HepG2 (cell line): ENCODE data around the gene AGER. TPM values are rescaled to one million over a fixed set of nuclear protein-coding genes. Genes with fewer than 3 reads are reported as not detected.

Experiments used
- AGO2 ChIP-seq: fragments of 200-400 bp; formaldehyde crosslinking; optimal IDR thresholded peaks from 2 replicates; pipeline ENCODE3; 2017; ENCODE audit warnings: mild to moderate bottlenecking, low read depth, low read length, moderate library complexity
- DRAP1 ChIP-seq: IDR thresholded peaks from 2 replicates; pipeline ENCODE4 v1.6.1; 2016; ENCODE audit warnings: missing genetic modification reagents, missing compliant biosample characterization
- ETV5 ChIP-seq: IDR thresholded peaks from 2 replicates; pipeline ENCODE4 v1.6.1; 2018; ENCODE audit warnings: missing biosample characterization, missing genetic modification reagents, inconsistent platforms, borderline replicate concordance
- GFI1 ChIP-seq: sonication (generic); formaldehyde crosslinking; IDR thresholded peaks from 2 replicates; pipeline ENCODE4 v1.5.0; 2020; ENCODE audit warnings: missing genetic modification reagents, mild to moderate bottlenecking, borderline replicate concordance
- HIC2 ChIP-seq: sonication (generic); formaldehyde crosslinking; IDR thresholded peaks from 2 replicates; pipeline ENCODE4 v1.9.0; 2022; ENCODE audit warnings: low read depth, missing genetic modification reagents
- IKZF4 ChIP-seq: sonication (generic); formaldehyde crosslinking; IDR thresholded peaks from 2 replicates; pipeline ENCODE4 v1.5.1; 2020; ENCODE audit warnings: borderline replicate concordance, mild to moderate bottlenecking, low read depth, missing genetic modification reagents; ENCODE audit errors: not compliant biosample characterization
- NCOA1 ChIP-seq: sonication (generic); formaldehyde crosslinking; IDR thresholded peaks from 2 replicates; pipeline ENCODE4 v1.9.0; 2021; ENCODE audit warnings: missing genetic modification reagents
- PCBP1 ChIP-seq: fragments of 200-400 bp; formaldehyde crosslinking; IDR thresholded peaks from 2 replicates; pipeline ENCODE4 v1.6.1; 2017; ENCODE audit warnings: mild to moderate bottlenecking, low read depth, low read length, borderline replicate concordance
- RBM22 ChIP-seq: fragments of 200-400 bp; formaldehyde crosslinking; optimal IDR thresholded peaks from 2 replicates; pipeline ENCODE3; 2017; ENCODE audit warnings: mild to moderate bottlenecking, low read length, moderate library complexity
- STAT5B ChIP-seq: sonication (generic); formaldehyde crosslinking; IDR thresholded peaks from 2 replicates; pipeline ENCODE4 v1.4.0; 2020; ENCODE audit warnings: missing genetic modification reagents
- TGIF2 ChIP-seq: IDR thresholded peaks from 2 replicates; pipeline ENCODE4 v1.6.1; 2016; ENCODE audit warnings: control low read depth, missing compliant biosample characterization
- ZHX1 ChIP-seq: sonication (generic); formaldehyde crosslinking; IDR thresholded peaks from 2 replicates; pipeline ENCODE4 v1.8.1; 2022; ENCODE audit warnings: low read depth, mild to moderate bottlenecking, missing genetic modification reagents
- ZNF407 ChIP-seq: sonication (generic); formaldehyde crosslinking; IDR thresholded peaks from one replicate; pipeline ENCODE4 v1.5.1; 2020; ENCODE audit warnings: mild to moderate bottlenecking, missing genetic modification reagents; ENCODE audit errors: not compliant biosample characterization
- ZNF589 ChIP-seq: sonication (generic); formaldehyde crosslinking; conservative IDR thresholded peaks from 2 replicates; pipeline ENCODE4 v1.8.0; 2022; ENCODE audit warnings: mild to moderate bottlenecking, moderate library complexity, missing genetic modification reagents
- ZNF83 ChIP-seq: sonication (generic); formaldehyde crosslinking; IDR thresholded peaks from 2 replicates; pipeline ENCODE4 v1.4.0; 2020; ENCODE audit warnings: missing genetic modification reagents, mild to moderate bottlenecking, borderline replicate concordance
- polyA plus RNA-seq, 8 experiments: library from polyadenylated mRNA; depleted of rRNA in 3 of 8; stranded (reverse) in 7 of 8; unstranded in 1 of 8; fragments of >200 nt; fragmentation: Illumina TruSeq in 4 of 8; extraction: Trizol in 4 of 8; gene quantifications; 2 replicates each; pipeline versions ENCODE4 v1.2.1 to v1.2.3, GENCODE V29; 2011 to 2016; ENCODE audit warnings: low read depth in 4 of 8, missing spikeins in 1 of 8, mixed read lengths in 1 of 8; ENCODE audit not compliant: insufficient read depth in 1 of 8
- total RNA-seq, 5 experiments: library from RNA; depleted of rRNA; stranded (reverse); fragments of >200 nt; fragmentation: Illumina TruSeq; extraction: Trizol; gene quantifications; 2 replicates each; pipeline ENCODE4 v1.2.3, GENCODE V29; 2016; ENCODE audit warnings: low read depth in 1 of 5

The AGER gene
- total and polyA plus RNA-seq, 2 of the 13 experiments (the other 11 are each of a cell fraction or from before 2014, with no cell fraction given): 1.9 to 5.1 TPM

GRCh38 chr6:32154514-32155161 lies 29.4 kb downstream of the AGER start (continued):
- TF ChIP-seq ZNF407 (CRISPR knock-in tag) (no peak), PCBP1 (0 out of 2 replicates have a peak, but pooled peaks have one; percentile 39), ZNF589 (CRISPR knock-in tag) (peak; percentile 63; the same call in 1 of the 2 replicates), ZHX1 (CRISPR knock-in tag) (no peak; the same call in 1 of the 2 replicates), ZNF83 (CRISPR knock-in tag) (0 out of 2 replicates have a peak, but pooled peaks have one; percentile 83), DRAP1 (CRISPR knock-in tag) (no peak; the same call in 1 of the 2 replicates), NCOA1 (CRISPR knock-in tag) (no peak), TGIF2 (CRISPR knock-in tag) (peak; percentile 85; the same call in 1 of the 2 replicates), HIC2 (peak; percentile 43; the same call in 1 of the 2 replicates), STAT5B (CRISPR knock-in tag) (no peak), AGO2 (peak; percentile 74), GFI1 (CRISPR knock-in tag) (no peak), ETV5 (CRISPR knock-in tag) (peak; percentile 48), IKZF4 (CRISPR knock-in tag) (peak; percentile 71), RBM22 (no peak)
